ENCODE measurements around the gene ASTN2. TPM values are rescaled to one million over a fixed set of nuclear protein-coding genes. Genes with fewer than 3 reads are reported as not detected.

The ASTN2 gene
- total and polyA plus RNA-seq, 10 of the 15 experiments (the other 5 are each of a cell fraction or from before 2014, with no cell fraction given): 1.4 to 15.7 (median 7.0) TPM

GRCh38 chr9:116895961-116896360, 518.9 kb downstream of the ASTN2 start:
- ChIA-PET POLR2A (no interaction called here), SMC1A (ENCODE audit: uncharacterized antibody, unreplicated experiment) (no interaction called here), RAD21 (ENCODE audit: unreplicated experiment) (no interaction called here), CTCF (no interaction called here)
- H3K27ac ChIP-seq (ENCODE audit: control insufficient read depth, insufficient read depth): no peak overlapping the region
- no peak overlapping the region for H3K4me3 ChIP-seq
- no peaks in the 10 kb centered on the region for H3K27me3 ChIP-seq (replicated peaks in 1 of 2; ENCODE audit: control insufficient read depth in 2 of 2, insufficient read depth in 2 of 2, low read length in 1 of 2)
- no peak for DNase-seq (ENCODE audit: low read depth, low spot score)
- H4K20me1 ChIP-seq (ENCODE audit: control insufficient read depth, insufficient read depth): no peaks in the 10 kb centered on the region
- intact Hi-C loops (cut with micrococcal nuclease; ENCODE audit: unreplicated experiment) (no loop called here), in situ Hi-C loops (cut with MboI) (no loop called here)
- no peak for FAIRE-seq
- no peak for ATAC-seq
- H3K36me3 ChIP-seq (ENCODE audit: control insufficient read depth in 2 of 2, insufficient read depth in 2 of 2, low read length in 1 of 2): no peaks in the 10 kb centered on the region
- H3K79me2 ChIP-seq (ENCODE audit: control insufficient read depth, insufficient read depth, low read length): no peaks in the 10 kb centered on the region
- no peaks in the 10 kb centered on the region; the same call in 1 of the 3 replicates for H3K9me3 ChIP-seq (replicated peaks; ENCODE audit: control insufficient read depth, insufficient read depth, low read length)
- BruUV-seq (replicated peaks): no TSS peak
- no peak overlapping the region for H2AFZ ChIP-seq (ENCODE audit: control insufficient read depth, low read depth, low read length)
- H3K4me2 ChIP-seq (ENCODE audit: control insufficient read depth, insufficient read depth): no peak overlapping the region
- no peaks in the 10 kb centered on the region for H3K4me1 ChIP-seq (ENCODE audit: control insufficient read depth, insufficient read depth, low read length)
- no peak overlapping the region for H3K9ac ChIP-seq (ENCODE audit: control insufficient read depth, insufficient read depth, low read length)
- TF ChIP-seq BRCA1 (IDR thresholded peaks at IDR 0.05; ENCODE audit: low read depth, low read length) (no peak), E2F4 (IDR thresholded peaks at IDR 0.05; ENCODE audit: low read depth, low read length) (no peak), RB1 (IDR thresholded peaks at IDR 0.05; ENCODE audit: borderline replicate concordance) (no peak), CHD1 (IDR thresholded peaks at IDR 0.05; ENCODE audit: low read depth, low read length) (no peak), KDM1A (IDR thresholded peaks at IDR 0.05; ENCODE audit: borderline replicate concordance) (no peak), HDAC6 (IDR thresholded peaks at IDR 0.05; ENCODE audit: unreplicated experiment) (no peak), NR2C2 (IDR thresholded peaks at IDR 0.05; ENCODE audit: borderline replicate concordance, control insufficient read depth, insufficient read length, low read depth) (no peak), CTCF (IDR thresholded peaks at IDR 0.05 in 2 of 3, conservative IDR thresholded peaks at IDR 0.05 in 1 of 3; ENCODE audit: control insufficient read depth in 2 of 3, extremely low read depth in 1 of 3, insufficient read depth in 1 of 3, low read depth in 3 of 3, low read length in 3 of 3) (no peak), CREB1 (IDR thresholded peaks at IDR 0.05; ENCODE audit: low read depth) (no peak), MAX (IDR thresholded peaks at IDR 0.05; ENCODE audit: low read depth, low read length) (no peak), FOS (IDR thresholded peaks at IDR 0.05; ENCODE audit: borderline replicate concordance, extremely low read depth, insufficient read length) (no peak), CUX1 (IDR thresholded peaks at IDR 0.05; ENCODE audit: insufficient replicate concordance, low read depth, low read length) (no peak), MYC (IDR thresholded peaks at IDR 0.05; ENCODE audit: insufficient read depth, insufficient read length, insufficient replicate concordance, low read length, severe bottlenecking) (no peak), HCFC1 (IDR thresholded peaks at IDR 0.05; ENCODE audit: low read length) (no peak), ZNF274 (IDR thresholded peaks at IDR 0.05; ENCODE audit: insufficient read depth, insufficient read length) (no peak), MLLT1 (IDR thresholded peaks at IDR 0.05) (no peak)
